CD4-positive, alpha-beta T cell (primary cell): ENCODE measurements around the gene NRXN3. TPM values are rescaled to one million over a fixed set of nuclear protein-coding genes. Genes with fewer than 3 reads are reported as not detected.

Experiments used
- ATAC-seq: fragments of 200-7000 bp; cut with Tn5 transposase; one replicate; pipeline ENCODE4 v1.10.0; 2022; ENCODE audit warnings: mild to moderate bottlenecking; ENCODE audit not compliant: poor library complexity
- CTCF ChIA-PET: fragments of 350-600 bp; sonication (Branson Sonifier 250); formaldehyde crosslinking; loops from one replicate; lab custom pipeline; 2021; ENCODE audit warnings: antibody characterized with exemption, inconsistent platforms; lab: Charles Lee
- POLR2A ChIA-PET: fragments of 350-600 bp; sonication (Branson Sonifier 250); formaldehyde crosslinking; loops from one replicate; lab custom pipeline; 2021; ENCODE audit warnings: antibody characterized with exemption, inconsistent platforms; lab: Charles Lee
- DNase-seq, 14 experiments: peaks; one replicate each; pipeline ENCODE4 v3.0.0-alpha.2; 2013 to 2020; ENCODE audit warnings: mixed read lengths in 2 of 14
- H3K27ac ChIP-seq, 2 donors: one replicate each; pipeline versions ENCODE4 v1.5.1 to v1.7.0; 2013; ENCODE audit warnings: low read length in 2 of 2, low read depth in 1 of 2, mild to moderate bottlenecking in 1 of 2
- H3K27me3 ChIP-seq, 2 experiments: 1 replicate in 1 of 2; 2 replicates in 1 of 2; pipeline versions ENCODE4 v1.6.1 to v1.7.0; 2013; ENCODE audit warnings: low read length in 2 of 2, control low read depth in 1 of 2, mild to moderate bottlenecking in 1 of 2, moderate library complexity in 1 of 2; ENCODE audit not compliant: insufficient read depth in 2 of 2, control insufficient read depth in 1 of 2
- H3K36me3 ChIP-seq: one replicate; pipeline ENCODE4 v1.6.1; 2013; ENCODE audit warnings: low read length, control low read depth; ENCODE audit not compliant: insufficient read depth
- H3K4me1 ChIP-seq: one replicate; pipeline ENCODE4 v1.6.1; 2013; ENCODE audit warnings: low read length, control low read depth; ENCODE audit not compliant: insufficient read depth
- H3K4me3 ChIP-seq: one replicate; pipeline ENCODE4 v1.5.1; 2013; ENCODE audit warnings: mild to moderate bottlenecking, low read length, moderate library complexity
- H3K9me3 ChIP-seq, 2 experiments: 1 replicate in 1 of 2; 2 replicates in 1 of 2; pipeline versions ENCODE4 v1.6.1 to v1.7.0; 2013; ENCODE audit warnings: low read length in 2 of 2, mild to moderate bottlenecking in 2 of 2, control low read depth in 1 of 2, moderate library complexity in 1 of 2; ENCODE audit not compliant: control insufficient read depth in 1 of 2, insufficient read depth in 1 of 2
- H3K27ac Mint-ChIP-seq: one replicate; pipeline ENCODE4 v1.8.0; 2020; ENCODE audit warnings: mixed read lengths
- H3K27me3 Mint-ChIP-seq: one replicate; pipeline ENCODE4 v1.8.0; 2021; ENCODE audit warnings: mixed read lengths
- H3K36me3 Mint-ChIP-seq: one replicate; pipeline ENCODE4 v1.8.0; 2021; ENCODE audit warnings: low read depth, mixed read lengths
- H3K4me1 Mint-ChIP-seq: one replicate; pipeline ENCODE4 v1.8.0; 2021; ENCODE audit warnings: low read depth, mixed read lengths
- H3K4me3 Mint-ChIP-seq: one replicate; pipeline ENCODE4 v1.8.0; 2020; ENCODE audit warnings: mild to moderate bottlenecking, mixed read lengths
- H3K9me3 Mint-ChIP-seq: one replicate; pipeline ENCODE4 v1.8.0; 2020; ENCODE audit warnings: mixed read lengths
- CTCF ChIP-seq: fragments of 200-600 bp; IDR thresholded peaks from one replicate; pipeline ENCODE4 v1.8.0; 2022; ENCODE audit warnings: antibody characterized with exemption, mild to moderate bottlenecking
- intact Hi-C, 2 experiments: fragments of 100-400 bp; cut with DNase I in 1 of 2; cut with micrococcal nuclease in 1 of 2; formaldehyde crosslinking; loops; one replicate each; pipeline versions ENCODE4 v1.15.1 to v1.9.0; 2023 to 2025; cut with DNase I, micrococcal nuclease
- total RNA-seq, 174 experiments: library from RNA in 2 of 174; stranded (reverse) in 2 of 174; gene quantifications; one replicate each; pipeline ENCODE4 v1.2.3 and lab custom pipeline; 2021 to 2026

NRXN3 gene
- total RNA-seq, 2 experiments from 2014 or later: not detected

- Histone ChIP-seq H3K4me3 (no peak overlapping the region), H3K4me1 (no peaks in the 10 kb centered on the region), H3K9me3 (no peaks in the 10 kb centered on the region), H3K36me3 (no peaks in the 10 kb centered on the region), H3K27me3 (no peaks in the 10 kb centered on the region), H3K27ac (no peak overlapping the region)
- ChIA-PET CTCF (no interaction called here), POLR2A (no interaction called here)
- Mint-ChIP-seq H3K4me3 (no peak overlapping the region), H3K36me3 (no peaks in the 10 kb centered on the region), H3K27me3 (no peaks in the 10 kb centered on the region), H3K9me3 (peaks cover 2% of the 10 kb centered on the region), H3K4me1 (no peaks in the 10 kb centered on the region), H3K27ac (no peak overlapping the region)
- ATAC-seq: no peak
- TF ChIP-seq CTCF: no peak
- intact Hi-C loops: no loop called here
- DNase-seq: no peak
Observed at GRCh38 chr14:79906994-79907393, 1736.8 kb downstream of the NRXN3 start.

GRCh38 chr14:79910086-79910485 lies 1739.9 kb downstream of the NRXN3 start:
- POLR2A ChIA-PET: no interaction called here
- H3K27ac Mint-ChIP-seq: no peak overlapping the region
- Histone ChIP-seq H3K4me3 (no peak overlapping the region), H3K4me1 (no peaks in the 10 kb centered on the region), H3K36me3 (no peaks in the 10 kb centered on the region), H3K27me3 (no peaks in the 10 kb centered on the region), H3K27ac (no peak overlapping the region), H3K9me3 (peaks cover 0 to 4% of the 10 kb centered on the region in 2 experiments)
- intact Hi-C loops: no loop called here
- TF ChIP-seq CTCF: no peak
- no peaks in the 10 kb centered on the region for H3K4me1 Mint-ChIP-seq
- no peaks in the 10 kb centered on the region for H3K27me3 Mint-ChIP-seq
- peaks cover 12% of the 10 kb centered on the region for H3K9me3 Mint-ChIP-seq
- H3K36me3 Mint-ChIP-seq: no peaks in the 10 kb centered on the region
- ATAC-seq (no peak), DNase-seq (no peak)
- CTCF ChIA-PET: no interaction called here
- no peak overlapping the region for H3K4me3 Mint-ChIP-seq

- POLR2A ChIA-PET: no interaction called here
- TF ChIP-seq CTCF: no peak
- Mint-ChIP-seq H3K4me3 (no peak overlapping the region), H3K27ac (no peak overlapping the region), H3K9me3 (peaks cover 13% of the 10 kb centered on the region), H3K36me3 (no peaks in the 10 kb centered on the region), H3K4me1 (no peaks in the 10 kb centered on the region), H3K27me3 (no peaks in the 10 kb centered on the region)
- no peak overlapping the region for H3K27ac ChIP-seq
- no peaks in the 10 kb centered on the region for H3K4me1 ChIP-seq
- no peak overlapping the region for H3K4me3 ChIP-seq
- no peaks in the 10 kb centered on the region for H3K36me3 ChIP-seq
- intact Hi-C loops: no loop called here
- DNase-seq: no peak
- CTCF ChIA-PET: no interaction called here
- no peaks in the 10 kb centered on the region for H3K27me3 ChIP-seq
- H3K9me3 ChIP-seq: peaks cover 0 to 11% of the 10 kb centered on the region in 2 experiments
- ATAC-seq: no peak
Observed at GRCh38 chr14:79911744-79912143, 1741.6 kb downstream of the NRXN3 start.
